Caco-2 (cell line): ENCODE data around the gene COL5A1. TPM values are rescaled to one million over a fixed set of nuclear protein-coding genes. Genes with fewer than 3 reads are reported as not detected.
A peak's percentile ranks its signal among the peaks of the same experiment; 100 is the strongest.

Source experiments
- BruUV-seq: library from RNA; stranded (reverse); fragments of 400-500 nt; replicated peaks from 2 replicates; lab custom pipeline; 2021; lab: Mats Ljungman, UMichigan
- CTCF ChIA-PET: fragments of 300-600 bp; sonication (Branson Sonifier 250); formaldehyde crosslinking; loops from one replicate; lab custom pipeline; 2022; ENCODE audit warnings: antibody characterized with exemption; lab: Charles Lee
- POLR2A ChIA-PET: fragments of 300-600 bp; sonication (Branson Sonifier 250); formaldehyde crosslinking; loops from one replicate; lab custom pipeline; 2022; ENCODE audit warnings: antibody characterized with exemption; lab: Charles Lee
- DNase-seq, 2 experiments: peaks; one replicate each; pipeline versions ENCODE4 v3.0.0 to v3.0.0-alpha.2; 2020 to 2022
- H3K27me3 ChIP-seq: replicated peaks from 2 replicates; pipeline ENCODE4 v1.6.0; 2011; ENCODE audit warnings: low read length; ENCODE audit not compliant: control insufficient read depth, insufficient read depth
- H3K36me3 ChIP-seq: 2 replicates; pipeline ENCODE4 v1.5.1; 2011; ENCODE audit warnings: low read length; ENCODE audit not compliant: control insufficient read depth, insufficient read depth
- H3K4me1 ChIP-seq: fragments of 250-450 bp; sonication (Bioruptor Pico); 2 replicates; pipeline ENCODE4 v1.5.1; 2020; ENCODE audit warnings: mild to moderate bottlenecking
- H3K4me3 ChIP-seq: 2 replicates; pipeline ENCODE4 v1.5.1; 2011; ENCODE audit warnings: low read depth, mild to moderate bottlenecking, control low read depth, low read length
- H3K9me3 ChIP-seq: fragments of 250-450 bp; sonication (Bioruptor Pico); 2 replicates; pipeline ENCODE4 v1.5.1; 2020; ENCODE audit warnings: mild to moderate bottlenecking, moderate library complexity
- H3K27ac Mint-ChIP-seq: one replicate; pipeline ENCODE4 v1.8.0; 2022; ENCODE audit warnings: mixed read lengths; ENCODE audit not compliant: unreplicated experiment
- H3K27me3 Mint-ChIP-seq: one replicate; pipeline ENCODE4 v1.8.0; 2022; ENCODE audit warnings: mixed read lengths; ENCODE audit not compliant: insufficient read depth, unreplicated experiment
- H3K36me3 Mint-ChIP-seq: one replicate; pipeline ENCODE4 v1.8.0; 2022; ENCODE audit warnings: mild to moderate bottlenecking, mixed read lengths; ENCODE audit not compliant: insufficient read depth, unreplicated experiment
- H3K4me1 Mint-ChIP-seq: one replicate; pipeline ENCODE4 v1.8.0; 2022; ENCODE audit warnings: low read depth, mixed read lengths; ENCODE audit not compliant: unreplicated experiment
- H3K4me3 Mint-ChIP-seq: one replicate; pipeline ENCODE4 v1.8.0; 2022; ENCODE audit warnings: mild to moderate bottlenecking, moderate library complexity, mixed read lengths; ENCODE audit not compliant: unreplicated experiment
- H3K9me3 Mint-ChIP-seq: one replicate; pipeline ENCODE4 v1.8.0; 2022; ENCODE audit warnings: mixed read lengths; ENCODE audit not compliant: unreplicated experiment
- CTCF ChIP-seq, 2 experiments: fragments of 200-600 bp in 1 of 2; IDR thresholded peaks; 1 replicate in 1 of 2; 2 replicates in 1 of 2; pipeline versions ENCODE4 v1.5.1 to v1.8.0; 2011 to 2022; ENCODE audit warnings: antibody characterized with exemption in 1 of 2, control low read depth in 1 of 2, inconsistent platforms in 1 of 2, low read depth in 1 of 2, low read length in 1 of 2, mild to moderate bottlenecking in 1 of 2, moderate library complexity in 1 of 2; ENCODE audit not compliant: insufficient read depth in 1 of 2, severe bottlenecking in 1 of 2, unreplicated experiment in 1 of 2
- intact Hi-C: fragments of 100-400 bp; cut with micrococcal nuclease; formaldehyde crosslinking; loops from one replicate; pipeline ENCODE4 v1.10.0; 2022; ENCODE audit not compliant: unreplicated experiment
- total RNA-seq: library from RNA; stranded (reverse); gene quantifications from 2 replicates; pipeline ENCODE4 v1.2.3, GENCODE V29; 2022

COL5A1 gene
- total RNA-seq, 1 experiment from 2014 or later, result 4.8 TPM

- no peaks in the 10 kb centered on the region for H3K9me3 Mint-ChIP-seq
- ChIA-PET CTCF (no interaction called here), POLR2A (no interaction called here)
- BruUV-seq, result no TSS peak
- no peak overlapping the region for H3K27ac Mint-ChIP-seq
- peaks cover 7% of the 10 kb centered on the region for H3K4me1 Mint-ChIP-seq
- H3K9me3 ChIP-seq, result no peaks in the 10 kb centered on the region
- peaks cover 10% of the 10 kb centered on the region for H3K4me1 ChIP-seq
- DNase-seq, result no peak
- H3K36me3 ChIP-seq, result no peaks in the 10 kb centered on the region
- no peak overlapping the region for H3K4me3 ChIP-seq
- H3K27me3 Mint-ChIP-seq, result no peaks in the 10 kb centered on the region
- H3K27me3 ChIP-seq, result no peaks in the 10 kb centered on the region
- H3K36me3 Mint-ChIP-seq, result peaks cover 8% of the 10 kb centered on the region
- no peak overlapping the region for H3K4me3 Mint-ChIP-seq
- no peak for TF ChIP-seq CTCF (IDR thresholded peaks at IDR 0.05; ENCODE audit: insufficient read depth in 1 of 2, low read depth in 1 of 2, low read length in 1 of 2, severe bottlenecking in 1 of 2, unreplicated experiment in 1 of 2)
- intact Hi-C loops, result loop anchor here (5.0 to 10.0 kb wide), 2 partner anchors 43 to 100 kb away; no protein-coding TSS in a partner anchor
Observed at GRCh38 chr9:134644725-134645606, 3.4 kb downstream of the COL5A1 start.

- Mint-ChIP-seq H3K27me3 (no peaks in the 10 kb centered on the region), H3K4me3 (no peak overlapping the region), H3K27ac (peak overlapping the region; percentile 37), H3K4me1 (peaks cover 7% of the 10 kb centered on the region), H3K9me3 (no peaks in the 10 kb centered on the region), H3K36me3 (peaks cover 13% of the 10 kb centered on the region)
- TF ChIP-seq CTCF (IDR thresholded peaks at IDR 0.05; ENCODE audit: insufficient read depth in 1 of 2, low read depth in 1 of 2, low read length in 1 of 2, severe bottlenecking in 1 of 2, unreplicated experiment in 1 of 2), result no peak
- peaks cover 10% of the 10 kb centered on the region for H3K4me1 ChIP-seq
- BruUV-seq, result no TSS peak
- intact Hi-C loops, result loop anchor here (10.0 kb wide), 1 partner anchor 101 kb away; no protein-coding TSS in a partner anchor
- CTCF ChIA-PET, result no interaction called here
- H3K27me3 ChIP-seq, result no peaks in the 10 kb centered on the region
- no peaks in the 10 kb centered on the region for H3K9me3 ChIP-seq
- no peak for DNase-seq
- POLR2A ChIA-PET, result no interaction called here
- H3K36me3 ChIP-seq, result no peaks in the 10 kb centered on the region
- H3K4me3 ChIP-seq, result no peak overlapping the region
Observed at GRCh38 chr9:134645607-134646365, 4.2 kb downstream of the COL5A1 start.

GRCh38 chr9:134647359-134648080 lies 5.9 kb downstream of the COL5A1 start:
- Histone ChIP-seq H3K4me3 (no peak overlapping the region), H3K36me3 (no peaks in the 10 kb centered on the region), H3K27me3 (no peaks in the 10 kb centered on the region), H3K9me3 (no peaks in the 10 kb centered on the region), H3K4me1 (peaks cover 5% of the 10 kb centered on the region)
- Mint-ChIP-seq H3K4me1 (peaks cover 13% of the 10 kb centered on the region), H3K27ac (no peak overlapping the region), H3K27me3 (no peaks in the 10 kb centered on the region), H3K9me3 (no peaks in the 10 kb centered on the region), H3K4me3 (no peak overlapping the region), H3K36me3 (peaks cover 13% of the 10 kb centered on the region)
- POLR2A ChIA-PET, result no interaction called here
- CTCF ChIA-PET, result no interaction called here
- no peak for TF ChIP-seq CTCF (IDR thresholded peaks at IDR 0.05; ENCODE audit: insufficient read depth in 1 of 2, low read depth in 1 of 2, low read length in 1 of 2, severe bottlenecking in 1 of 2, unreplicated experiment in 1 of 2)
- no peak for DNase-seq
- no TSS peak for BruUV-seq
- intact Hi-C loops, result loop anchor here (10.0 kb wide), 1 partner anchor 103 kb away; no protein-coding TSS in a partner anchor
